ENCODE data around the gene TBPL1. TPM values are rescaled to one million over a fixed set of nuclear protein-coding genes. Genes with fewer than 3 reads are reported as not detected.

TBPL1 gene
- total and polyA plus RNA-seq, 9 of the 15 experiments (the other 6 are each of a cell fraction or from before 2014, with no cell fraction given) = 78.1 to 152 (median 107) TPM

- TF ChIP-seq RERE (CRISPR knock-in tag; IDR thresholded peaks at IDR 0.05; ENCODE audit: borderline replicate concordance) = no peak
- no peak for TF ChIP-seq ZNF274 (IDR thresholded peaks at IDR 0.05; ENCODE audit: borderline replicate concordance, low read depth, low read length)
- TF ChIP-seq ZKSCAN8 (CRISPR knock-in tag; IDR thresholded peaks at IDR 0.05) = 0 out of 2 replicates have a peak, but pooled peaks have one; percentile 52
- peak; percentile 69; the same call in 1 of the 2 replicates for TF ChIP-seq CREB5 (CRISPR knock-in tag; IDR thresholded peaks at IDR 0.05)
- TF ChIP-seq PBX2 (CRISPR knock-in tag; IDR thresholded peaks at IDR 0.05; ENCODE audit: low read depth) = no peak
- TF ChIP-seq PBX2 (tag; conservative IDR thresholded peaks at IDR 0.05; ENCODE audit: low read depth) = peak; percentile 78
- no peak for TF ChIP-seq ZBED1 (IDR thresholded peaks at IDR 0.05)
- TF ChIP-seq CBX5 (IDR thresholded peaks at IDR 0.05; ENCODE audit: borderline replicate concordance, low read depth) = no peak
- TF ChIP-seq NR2C2 (CRISPR knock-in tag; IDR thresholded peaks at IDR 0.05) = no peak
- TF ChIP-seq NR2C2 (tag; IDR thresholded peaks at IDR 0.05) = peak; percentile 51
- TF ChIP-seq CREB3 (tag; conservative IDR thresholded peaks at IDR 0.05; ENCODE audit: low read depth) = peak; percentile 96
- no peak for TF ChIP-seq MEF2A (IDR thresholded peaks at IDR 0.05; ENCODE audit: control insufficient read depth, low read depth, low read length)
- no peak for TF ChIP-seq SRSF9 (IDR thresholded peaks at IDR 0.05; ENCODE audit: borderline replicate concordance, low read depth, low read length)
- no peak for TF ChIP-seq ZBTB49 (CRISPR knock-in tag; IDR thresholded peaks at IDR 0.05; ENCODE audit: borderline replicate concordance)
- no peak for TF ChIP-seq ZFP30 (CRISPR knock-in tag; IDR thresholded peaks at IDR 0.05; ENCODE audit: borderline replicate concordance)
Measured at GRCh38 chr6:134022650-134023049, 69.6 kb downstream of the TBPL1 start (continued).

All from K562 (cell line).